Memory B cell (primary cell): Measurements from ENCODE around the gene GATA6.

ENCODE experiments used
- ATAC-seq: fragments of 150-1000 bp; cut with Tn5 transposase; 2 replicates; pipeline ENCODE4 v1.10.0; 2021; ENCODE audit warnings: low read depth, mild to moderate bottlenecking, moderate library complexity
- DNase-seq, 2 donors: peaks; one replicate each; pipeline ENCODE4 v3.0.0; 2022; ENCODE audit warnings: low spot score in 2 of 2
- H3K27ac Mint-ChIP-seq: one replicate; pipeline ENCODE4 v1.8.0; 2022; ENCODE audit warnings: mild to moderate bottlenecking, moderate library complexity, mixed read lengths
- H3K27me3 Mint-ChIP-seq: one replicate; pipeline ENCODE4 v1.8.0; 2022; ENCODE audit warnings: mixed read lengths
- H3K36me3 Mint-ChIP-seq: one replicate; pipeline ENCODE4 v1.8.0; 2022; ENCODE audit warnings: mild to moderate bottlenecking, mixed read lengths
- H3K4me1 Mint-ChIP-seq: one replicate; pipeline ENCODE4 v1.8.0; 2022; ENCODE audit warnings: mixed read lengths
- H3K4me3 Mint-ChIP-seq: one replicate; pipeline ENCODE4 v1.8.0; 2022; ENCODE audit warnings: mild to moderate bottlenecking, moderate library complexity, mixed read lengths
- H3K9me3 Mint-ChIP-seq: one replicate; pipeline ENCODE4 v1.8.0; 2022; ENCODE audit warnings: mixed read lengths

GATA6 gene

DNA sequence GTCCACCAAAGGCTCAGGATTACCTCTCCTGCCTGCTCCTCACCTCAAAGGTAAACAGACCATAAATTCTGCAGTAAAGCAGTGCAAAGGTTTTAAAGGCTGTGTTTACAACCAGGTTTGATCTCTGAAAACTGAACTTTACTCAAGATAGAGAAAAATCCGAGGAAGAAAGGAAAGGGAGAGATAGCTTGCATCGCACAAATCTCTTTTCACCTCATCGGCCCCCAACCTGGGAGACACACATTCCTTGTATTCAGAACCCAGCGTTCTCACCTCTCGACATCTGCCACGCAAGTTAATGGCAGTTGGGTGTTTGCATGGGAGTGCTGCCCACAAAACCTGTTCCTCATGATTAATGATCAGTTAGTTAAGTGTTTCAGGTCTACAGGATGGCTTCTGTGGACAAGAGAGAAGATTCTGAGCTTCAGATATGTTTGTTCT is 72.6 kb downstream of the GATA6 start:
- H3K36me3 Mint-ChIP-seq: no peaks in the 10 kb centered on the region
- H3K4me1 Mint-ChIP-seq: no peaks in the 10 kb centered on the region

GRCh38 chr18:22243513-22243912 is 74.1 kb downstream of the GATA6 start:
- H3K36me3 Mint-ChIP-seq: no peaks in the 10 kb centered on the region
- no peak overlapping the region for H3K4me3 Mint-ChIP-seq
- peaks cover 2% of the 10 kb centered on the region for H3K27me3 Mint-ChIP-seq
- no peak overlapping the region for H3K27ac Mint-ChIP-seq
- H3K4me1 Mint-ChIP-seq: no peaks in the 10 kb centered on the region
- ATAC-seq (no peak), DNase-seq (no peak)
- H3K9me3 Mint-ChIP-seq: peaks cover 4% of the 10 kb centered on the region

More for the DNA sequence above, 72.6 kb downstream of the GATA6 start:
- DNase-seq (no peak), ATAC-seq (no peak)
- peaks cover 4% of the 10 kb centered on the region for H3K27me3 Mint-ChIP-seq
- H3K4me3 Mint-ChIP-seq: no peak overlapping the region
- peaks cover 7% of the 10 kb centered on the region for H3K9me3 Mint-ChIP-seq
- H3K27ac Mint-ChIP-seq: no peak overlapping the region

DNA sequence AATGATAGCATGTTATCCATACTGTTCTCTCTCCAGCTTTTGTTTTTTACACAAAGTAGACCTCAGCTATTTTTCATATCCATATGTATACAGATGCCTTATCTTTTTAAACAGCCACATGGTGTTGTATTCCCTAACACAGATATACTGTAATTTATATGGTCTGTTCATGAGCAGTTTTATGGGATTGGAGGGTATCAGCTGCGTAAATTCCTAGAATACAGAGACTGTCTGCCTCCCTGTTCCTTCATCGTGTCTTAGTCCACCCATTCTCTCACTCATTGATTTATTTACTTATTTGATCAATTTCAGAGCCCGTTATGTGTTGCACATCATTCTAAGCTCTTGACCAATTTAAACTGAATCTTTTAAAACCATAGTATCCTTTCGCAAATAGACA is 80.6 kb downstream of the GATA6 start:
- no peak overlapping the region for H3K4me3 Mint-ChIP-seq
- no peaks in the 10 kb centered on the region for H3K36me3 Mint-ChIP-seq
- no peak overlapping the region for H3K27ac Mint-ChIP-seq
- no peak for DNase-seq
- ATAC-seq: no peak
- no peaks in the 10 kb centered on the region for H3K4me1 Mint-ChIP-seq
- H3K27me3 Mint-ChIP-seq: no peaks in the 10 kb centered on the region
- H3K9me3 Mint-ChIP-seq: peaks cover 1% of the 10 kb centered on the region

GRCh38 chr18:22250591-22250996 is 81.2 kb downstream of the GATA6 start:
- no peaks in the 10 kb centered on the region for H3K36me3 Mint-ChIP-seq
- no peak overlapping the region for H3K27ac Mint-ChIP-seq
- no peaks in the 10 kb centered on the region for H3K27me3 Mint-ChIP-seq
- H3K9me3 Mint-ChIP-seq: peaks cover 1% of the 10 kb centered on the region
- no peak overlapping the region for H3K4me3 Mint-ChIP-seq
- no peaks in the 10 kb centered on the region for H3K4me1 Mint-ChIP-seq
- no peak for ATAC-seq
- no peak for DNase-seq
